Gastrocnemius medialis (tissue), 4 donors: ENCODE measurements around the gene GRIN1. TPM values are rescaled to one million over a fixed set of nuclear protein-coding genes. Genes with fewer than 3 reads are reported as not detected.

ENCODE experiments used
- ATAC-seq, 2 donors: fragments of 150-250 bp; one replicate each; pipeline ENCODE4 v1.9.1; 2016
- DNase-seq, 2 donors: peaks; one replicate each; pipeline ENCODE4 v3.0.0-alpha.2; 2019
- H3K27ac ChIP-seq, 4 donors: fragments of 200-600 bp; sonication (generic); 1 replicate in 1 of 4; 2 replicates in 3 of 4; pipeline ENCODE4 v1.5.1; 2016 to 2018; ENCODE audit warnings: mild to moderate bottlenecking in 2 of 4, moderate library complexity in 1 of 4
- H3K27me3 ChIP-seq, 3 donors: fragments of 200-600 bp; sonication (generic) in 2 of 3; 1 replicate in 1 of 3; 2 replicates in 2 of 3; pipeline versions ENCODE4 v1.5.1 to v1.6.0; 2016 to 2019; ENCODE audit warnings: mild to moderate bottlenecking in 1 of 3, moderate library complexity in 1 of 3
- H3K36me3 ChIP-seq, 2 donors: fragments of 200-600 bp; sonication (generic) in 1 of 2; one replicate each; pipeline ENCODE4 v1.5.1; 2017 to 2018
- H3K4me1 ChIP-seq, 2 donors: fragments of 200-600 bp; sonication (generic) in 1 of 2; one replicate each; pipeline ENCODE4 v1.5.1; 2016 to 2017; ENCODE audit warnings: mild to moderate bottlenecking in 2 of 2
- H3K4me3 ChIP-seq, 4 donors: fragments of 200-600 bp; sonication (generic) in 3 of 4; 1 replicate in 1 of 4; 2 replicates in 3 of 4; pipeline ENCODE4 v1.5.1; 2016 to 2019; ENCODE audit warnings: mild to moderate bottlenecking in 2 of 4
- H3K9me3 ChIP-seq, 3 donors: fragments of 200-600 bp; sonication (generic) in 2 of 3; 1 replicate in 1 of 3; 2 replicates in 2 of 3; pipeline ENCODE4 v1.5.1; 2016 to 2019
- POLR2A ChIP-seq, 2 donors: fragments of 450-650 bp; IDR thresholded peaks; one replicate each; pipeline ENCODE4 v1.6.1; 2017; ENCODE audit warnings: antibody characterized with exemption in 2 of 2, mild to moderate bottlenecking in 2 of 2, moderate library complexity in 2 of 2
- in situ Hi-C, 4 donors: fragments of 200-750 bp; cut with MboI; loops; one replicate each; pipeline versions ENCODE4 v1.15.0 to v1.8.0; 2017; ENCODE audit warnings: low sequenced_read_pairs in 4 of 4
- intact Hi-C: fragments of 100-400 bp; cut with DNase I; formaldehyde crosslinking; loops from one replicate; pipeline ENCODE4 v1.15.1; 2023; ENCODE audit warnings: low total_unique reads
- total RNA-seq, 4 donors: library from RNA; depleted of rRNA; stranded (reverse); fragments of >200 nt; gene quantifications; one replicate each; pipeline versions ENCODE4 v1.1.0 to v1.2.3, GENCODE V29; 2016
- TF ChIP-seq, protein P1 (sequence below), 5 experiments: fragments of 450-650 bp in 3 of 5; fragments of 200-600 bp in 2 of 5; sonication (generic) in 2 of 5; IDR thresholded peaks in 4 of 5; conservative IDR thresholded peaks in 1 of 5; 1 replicate in 4 of 5; 2 replicates in 1 of 5; pipeline ENCODE4 v1.5.1; 2016 to 2019; ENCODE audit warnings: antibody characterized with exemption in 5 of 5, mild to moderate bottlenecking in 3 of 5, moderate library complexity in 3 of 5

GRIN1 gene
- total RNA-seq, 4 donors from 2014 or later = not detected

DNA sequence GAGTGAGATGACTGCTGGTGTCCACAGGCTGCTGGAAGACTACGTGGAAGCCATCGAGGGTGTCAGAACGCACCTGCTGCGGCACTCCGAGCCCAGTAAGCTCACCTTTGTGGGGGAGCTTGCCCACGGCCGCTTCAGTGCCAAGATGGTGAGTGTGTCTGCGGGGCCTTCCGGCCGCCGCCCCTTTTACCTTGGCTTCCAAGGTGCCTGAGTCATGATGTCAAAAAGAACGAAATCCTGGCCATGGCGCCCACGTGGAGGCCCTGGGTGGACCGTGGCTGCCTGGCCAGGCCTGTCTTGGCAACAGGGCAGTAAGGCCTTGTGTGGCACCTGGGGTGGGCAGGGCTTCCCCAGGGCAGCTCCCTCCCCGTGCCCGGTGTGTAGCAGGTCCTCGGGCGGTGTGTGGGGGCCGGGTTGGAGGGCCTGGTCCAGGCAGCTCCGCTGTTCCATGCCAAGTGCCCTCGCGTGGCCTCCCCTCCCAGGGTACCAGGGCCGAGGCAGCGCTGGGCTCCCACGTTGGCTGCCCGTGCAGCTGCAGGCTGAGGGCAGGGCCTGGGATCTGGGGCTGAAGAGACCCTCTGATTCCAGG is 32.2 kb upstream of the GRIN1 start:
- Histone ChIP-seq H3K4me1 (no peaks in the 10 kb centered on the region), H3K4me3 (no peak overlapping the region), H3K27ac (no peak overlapping the region), H3K9me3 (no peaks in the 10 kb centered on the region), H3K27me3 (no peaks in the 10 kb centered on the region), H3K36me3 (peaks cover 0 to 90% of the 10 kb centered on the region in 2 donors)
- DNase-seq (no peak), ATAC-seq (no peak)
- TF ChIP-seq, protein P1, sequence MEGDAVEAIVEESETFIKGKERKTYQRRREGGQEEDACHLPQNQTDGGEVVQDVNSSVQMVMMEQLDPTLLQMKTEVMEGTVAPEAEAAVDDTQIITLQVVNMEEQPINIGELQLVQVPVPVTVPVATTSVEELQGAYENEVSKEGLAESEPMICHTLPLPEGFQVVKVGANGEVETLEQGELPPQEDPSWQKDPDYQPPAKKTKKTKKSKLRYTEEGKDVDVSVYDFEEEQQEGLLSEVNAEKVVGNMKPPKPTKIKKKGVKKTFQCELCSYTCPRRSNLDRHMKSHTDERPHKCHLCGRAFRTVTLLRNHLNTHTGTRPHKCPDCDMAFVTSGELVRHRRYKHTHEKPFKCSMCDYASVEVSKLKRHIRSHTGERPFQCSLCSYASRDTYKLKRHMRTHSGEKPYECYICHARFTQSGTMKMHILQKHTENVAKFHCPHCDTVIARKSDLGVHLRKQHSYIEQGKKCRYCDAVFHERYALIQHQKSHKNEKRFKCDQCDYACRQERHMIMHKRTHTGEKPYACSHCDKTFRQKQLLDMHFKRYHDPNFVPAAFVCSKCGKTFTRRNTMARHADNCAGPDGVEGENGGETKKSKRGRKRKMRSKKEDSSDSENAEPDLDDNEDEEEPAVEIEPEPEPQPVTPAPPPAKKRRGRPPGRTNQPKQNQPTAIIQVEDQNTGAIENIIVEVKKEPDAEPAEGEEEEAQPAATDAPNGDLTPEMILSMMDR (IDR thresholded peaks at IDR 0.05 in 4 of 5, conservative IDR thresholded peaks at IDR 0.05 in 1 of 5) = no peak
- no peak for TF ChIP-seq POLR2A (IDR thresholded peaks at IDR 0.05)
- intact Hi-C loops = no loop called here
- in situ Hi-C loops = no loop called here

DNA sequence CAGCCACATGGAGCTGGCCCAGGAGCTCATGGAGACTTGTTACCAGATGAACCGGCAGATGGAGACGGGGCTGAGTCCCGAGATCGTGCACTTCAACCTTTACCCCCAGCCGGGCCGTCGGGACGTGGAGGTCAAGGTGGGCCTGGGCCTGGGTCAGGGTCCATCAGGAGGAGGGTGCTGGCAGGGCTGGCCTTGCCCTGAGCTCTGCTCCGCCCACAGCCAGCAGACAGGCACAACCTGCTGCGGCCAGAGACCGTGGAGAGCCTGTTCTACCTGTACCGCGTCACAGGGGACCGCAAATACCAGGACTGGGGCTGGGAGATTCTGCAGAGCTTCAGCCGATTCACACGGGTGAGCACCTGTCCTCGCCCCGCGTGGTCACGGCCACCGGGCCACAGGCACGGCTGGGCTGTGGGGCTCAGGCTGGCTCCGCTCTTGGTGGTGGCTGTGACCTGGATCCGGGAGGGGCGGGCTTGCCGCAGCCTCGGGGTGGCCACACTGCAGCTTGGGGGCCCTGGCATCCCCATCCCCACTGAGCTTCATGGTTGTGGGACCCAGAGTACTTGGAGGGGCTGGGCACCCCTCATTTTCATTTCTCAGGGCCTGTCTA is 31.5 kb upstream of the GRIN1 start:
- Histone ChIP-seq H3K36me3 (peaks cover 0 to 90% of the 10 kb centered on the region in 2 donors), H3K27ac (no peak overlapping the region), H3K4me1 (no peaks in the 10 kb centered on the region), H3K27me3 (no peaks in the 10 kb centered on the region), H3K4me3 (no peak overlapping the region), H3K9me3 (no peaks in the 10 kb centered on the region)
- intact Hi-C loops (no loop called here), in situ Hi-C loops (no loop called here)
- ATAC-seq (no peak), DNase-seq (no peak)
- TF ChIP-seq, protein P1 (IDR thresholded peaks at IDR 0.05 in 4 of 5, conservative IDR thresholded peaks at IDR 0.05 in 1 of 5) = no peak
- TF ChIP-seq POLR2A (IDR thresholded peaks at IDR 0.05) = no peak

DNA sequence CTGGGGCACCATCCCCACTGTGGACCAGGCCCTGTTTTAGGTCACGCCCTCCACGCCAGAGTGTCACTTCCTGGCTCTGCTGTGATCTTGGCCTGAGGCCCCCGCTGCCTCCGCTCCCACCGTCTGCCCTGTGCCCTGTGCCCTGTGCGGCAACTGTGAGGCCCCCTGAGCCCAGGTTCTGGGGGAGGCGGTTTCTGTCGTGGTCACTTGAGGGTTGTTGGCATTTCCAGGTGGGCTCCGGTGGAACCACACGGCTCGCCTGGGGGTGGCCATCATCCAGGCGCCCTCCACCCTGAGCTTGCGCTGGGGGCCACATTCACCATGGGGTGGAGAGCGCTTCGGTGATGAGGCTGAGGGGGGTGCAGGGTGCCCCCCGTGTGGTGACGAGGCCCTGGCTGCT is 31.0 kb upstream of the GRIN1 start:
- intact Hi-C loops = no loop called here
- TF ChIP-seq, protein P1 (IDR thresholded peaks at IDR 0.05 in 4 of 5, conservative IDR thresholded peaks at IDR 0.05 in 1 of 5) = no peak
- TF ChIP-seq POLR2A (IDR thresholded peaks at IDR 0.05) = no peak
- H3K4me3 ChIP-seq = no peak overlapping the region
- H3K36me3 ChIP-seq = peaks cover 0 to 90% of the 10 kb centered on the region in 2 donors
- H3K27ac ChIP-seq = no peak overlapping the region
- no peaks in the 10 kb centered on the region for H3K9me3 ChIP-seq
- no peak for ATAC-seq
- H3K4me1 ChIP-seq = no peaks in the 10 kb centered on the region
- no peaks in the 10 kb centered on the region for H3K27me3 ChIP-seq
- in situ Hi-C loops = no loop called here
- DNase-seq = no peak

DNA sequence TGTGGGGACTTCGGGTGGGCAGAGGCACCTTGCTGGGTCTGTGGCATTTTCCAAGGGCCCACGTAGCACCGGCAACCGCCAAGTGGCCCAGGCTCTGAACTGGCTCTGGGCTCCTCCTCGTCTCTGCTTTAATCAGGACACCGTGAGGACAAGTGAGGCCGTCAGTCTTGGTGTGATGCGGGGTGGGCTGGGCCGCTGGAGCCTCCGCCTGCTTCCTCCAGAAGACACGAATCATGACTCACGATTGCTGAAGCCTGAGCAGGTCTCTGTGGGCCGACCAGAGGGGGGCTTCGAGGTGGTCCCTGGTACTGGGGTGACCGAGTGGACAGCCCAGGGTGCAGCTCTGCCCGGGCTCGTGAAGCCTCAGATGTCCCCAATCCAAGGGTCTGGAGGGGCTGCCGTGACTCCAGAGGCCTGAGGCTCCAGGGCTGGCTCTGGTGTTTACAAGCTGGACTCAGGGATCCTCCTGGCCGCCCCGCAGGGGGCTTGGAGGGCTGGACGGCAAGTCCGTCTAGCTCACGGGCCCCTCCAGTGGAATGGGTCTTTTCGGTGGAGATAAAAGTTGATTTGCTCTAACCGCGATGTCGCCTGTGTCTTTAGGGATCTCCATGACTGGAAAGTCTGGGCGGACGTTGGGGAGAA is 30.2 kb upstream of the GRIN1 start:
- H3K27me3 ChIP-seq = no peaks in the 10 kb centered on the region
- no peak for DNase-seq
- H3K4me1 ChIP-seq = peaks cover 0 to 4% of the 10 kb centered on the region in 2 donors
- no peak overlapping the region for H3K27ac ChIP-seq
- ATAC-seq = no peak
- peaks cover 0 to 85% of the 10 kb centered on the region in 2 donors for H3K36me3 ChIP-seq
- intact Hi-C loops = no loop called here
- in situ Hi-C loops = no loop called here
- TF ChIP-seq POLR2A (IDR thresholded peaks at IDR 0.05) = no peak
- TF ChIP-seq, protein P1 (IDR thresholded peaks at IDR 0.05 in 4 of 5, conservative IDR thresholded peaks at IDR 0.05 in 1 of 5) = no peak
- H3K9me3 ChIP-seq = no peaks in the 10 kb centered on the region
- no peak overlapping the region for H3K4me3 ChIP-seq
